Measurements from ENCODE around the gene JAK1.

The JAK1 gene

DNA sequence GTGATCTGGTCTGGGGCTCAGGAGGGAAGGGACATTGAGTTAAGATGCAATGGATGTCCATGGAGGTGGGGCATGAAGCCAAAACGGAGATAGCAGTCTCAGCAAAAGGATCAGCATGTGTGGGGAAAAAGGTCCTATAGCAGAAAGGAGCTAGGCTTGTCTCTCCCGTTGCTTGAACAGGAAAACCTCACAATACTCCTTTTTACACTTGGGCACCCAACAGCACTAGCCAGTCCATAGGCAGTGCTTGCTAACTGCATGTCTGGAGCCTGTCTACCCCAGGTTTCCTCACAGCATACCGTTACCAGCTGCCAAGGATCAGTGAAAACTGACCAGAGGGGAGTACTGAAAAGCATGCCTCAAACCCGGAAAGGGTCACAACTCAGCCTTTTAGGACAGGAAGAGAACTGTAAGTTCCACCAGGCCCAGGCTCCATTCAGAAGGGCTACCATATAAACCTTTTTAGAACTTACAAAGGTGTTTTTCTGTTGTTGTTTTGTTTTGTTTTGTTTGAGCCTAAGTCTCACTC lies 78.6 kb downstream of the JAK1 start:
- DNase-seq = no peak

DNA sequence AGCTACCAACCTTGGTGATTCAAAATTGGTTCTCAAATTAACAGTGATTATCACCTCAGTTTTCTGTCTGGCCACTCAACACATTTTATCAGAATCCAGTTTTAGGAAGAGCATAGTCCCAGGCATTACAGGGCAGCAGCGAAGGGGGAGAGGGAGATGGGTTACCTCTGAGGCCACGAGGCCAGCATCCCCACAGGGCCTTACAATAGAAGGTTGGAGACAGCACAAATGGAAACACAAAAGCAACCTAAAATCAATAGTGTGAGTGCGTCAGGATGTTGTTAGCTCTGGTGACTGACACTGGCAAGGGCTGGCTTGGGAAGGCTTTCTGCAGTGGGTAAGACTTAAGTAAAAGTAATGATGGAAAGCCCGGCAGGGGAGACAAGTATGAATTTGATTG lies 79.5 kb downstream of the JAK1 start:
- no peak for DNase-seq

DNA sequence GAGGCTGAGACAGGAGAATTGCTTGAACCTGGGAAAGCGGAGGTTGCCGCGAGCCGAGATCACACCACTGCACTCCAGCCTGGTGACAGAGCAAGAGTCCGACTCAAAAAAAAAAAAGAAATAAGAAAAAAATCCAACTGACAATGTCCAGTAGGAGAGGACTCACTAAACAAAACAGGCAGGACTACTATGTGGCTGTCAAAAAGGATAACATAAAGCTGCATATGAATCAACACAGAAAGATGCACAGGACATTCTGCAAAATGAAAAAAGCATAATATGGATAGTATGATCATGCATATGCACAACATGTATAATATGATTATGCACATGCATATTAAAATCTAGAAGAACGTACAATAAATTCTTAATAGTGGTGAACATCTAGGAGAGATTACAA lies 80.7 kb downstream of the JAK1 start:
- DNase-seq = no peak

DNA sequence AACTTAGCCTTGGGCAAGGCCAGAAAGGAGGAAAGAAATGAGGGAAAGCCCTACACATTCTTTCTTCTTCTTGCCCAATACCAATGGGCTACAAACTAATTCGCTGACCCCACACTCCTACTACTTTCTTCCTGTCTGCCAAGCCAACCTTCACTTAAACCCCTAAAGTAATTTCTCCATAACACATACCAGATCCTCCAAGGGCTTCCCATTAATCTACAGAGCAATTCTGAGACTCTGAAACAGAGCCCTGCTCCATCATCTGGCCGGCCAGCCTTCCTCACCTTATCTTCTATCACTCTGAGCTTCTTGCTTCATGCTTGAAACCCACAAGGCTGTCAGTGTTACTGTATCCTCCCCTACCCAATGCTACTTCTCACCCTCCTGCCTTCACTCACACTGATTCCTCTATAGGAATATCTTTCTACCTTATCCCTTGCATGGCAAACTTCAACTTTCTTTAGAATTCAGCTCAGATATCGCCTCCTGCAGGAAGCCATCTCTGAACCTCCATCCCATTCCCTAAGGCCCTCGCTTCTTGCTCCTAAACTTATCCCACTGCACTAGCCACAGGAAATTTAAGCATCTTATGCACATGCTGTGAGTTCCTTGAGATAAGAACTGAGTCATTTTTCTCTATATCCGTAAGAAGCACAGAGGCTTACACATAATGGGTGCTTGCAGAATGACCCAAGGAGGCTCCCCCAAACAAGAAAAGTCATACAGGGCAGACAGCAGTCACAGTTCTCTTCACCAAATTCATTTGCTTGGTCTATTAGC lies 81.9 kb downstream of the JAK1 start:
- DNase-seq = no peak

DNA sequence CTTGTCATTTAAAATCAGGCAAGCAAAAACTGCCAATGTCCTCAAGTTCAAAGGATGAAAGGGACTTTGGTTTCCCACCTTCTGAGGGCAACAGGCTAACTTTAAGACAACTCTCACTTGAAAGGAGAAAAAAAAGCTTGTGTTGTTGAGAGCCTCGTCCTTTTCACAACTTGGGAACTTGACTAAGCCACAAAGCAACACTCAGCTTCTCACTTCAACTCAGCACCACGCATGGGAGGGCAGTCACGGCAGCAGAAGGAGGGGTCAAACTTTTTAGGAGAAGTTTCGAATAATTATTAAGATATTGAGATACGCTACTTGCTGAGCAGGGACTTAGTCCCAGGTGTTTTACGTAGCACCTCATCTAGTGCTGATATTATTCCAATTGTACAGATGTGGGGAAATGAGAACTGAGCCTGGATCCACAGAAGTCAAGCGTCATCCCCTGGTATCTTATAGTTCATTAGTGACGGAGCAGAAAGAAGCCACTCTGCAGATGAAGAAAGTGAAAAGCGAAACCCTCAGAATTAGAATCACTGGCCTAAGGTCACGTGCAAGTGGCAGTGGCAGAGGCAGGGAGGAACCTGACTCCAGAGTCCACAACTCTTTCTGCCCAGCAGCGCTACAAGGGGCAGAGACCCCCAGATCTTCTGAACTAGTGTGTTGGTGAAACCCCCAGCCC lies 83.6 kb downstream of the JAK1 start:
- DNase-seq = no peak

DNA sequence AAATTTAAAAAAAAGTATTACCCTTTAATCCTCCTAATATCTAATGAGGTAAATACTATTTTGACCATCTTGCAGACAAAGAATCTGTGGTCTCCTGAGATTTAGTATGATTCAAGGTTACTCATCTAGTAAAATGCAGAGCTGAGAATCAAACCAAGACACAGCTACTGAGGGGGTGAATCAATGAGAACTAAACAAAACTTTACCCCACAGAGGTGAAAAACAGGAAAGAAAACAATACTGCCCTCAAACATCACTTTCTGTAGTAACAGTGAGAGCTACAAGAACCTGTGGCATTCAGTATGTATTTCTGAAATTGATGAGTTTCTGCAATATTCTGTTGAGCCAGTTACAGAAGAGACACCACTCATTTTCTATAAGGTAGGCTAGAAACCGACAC lies 85.1 kb downstream of the JAK1 start:
- peak; percentile 72 for DNase-seq

DNA sequence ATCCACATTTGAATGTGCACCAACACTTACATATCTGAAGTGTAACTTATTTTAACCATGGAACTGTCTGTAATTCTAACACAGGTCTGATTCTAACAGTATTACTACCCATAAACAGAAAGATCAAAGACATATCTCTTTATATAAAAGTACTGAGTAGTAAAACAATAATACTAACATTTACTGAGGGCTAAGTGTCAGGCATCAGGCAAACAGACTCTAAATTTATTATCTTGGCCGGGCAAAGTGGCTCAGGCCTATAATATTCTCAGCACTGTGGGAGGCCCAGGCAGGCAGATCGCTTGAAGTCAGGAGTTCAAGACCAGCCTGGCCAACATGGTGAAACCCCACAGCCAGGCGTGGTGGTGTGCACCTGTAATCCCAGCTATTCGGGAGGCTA lies 85.9 kb downstream of the JAK1 start:
- DNase-seq = no peak

DNA sequence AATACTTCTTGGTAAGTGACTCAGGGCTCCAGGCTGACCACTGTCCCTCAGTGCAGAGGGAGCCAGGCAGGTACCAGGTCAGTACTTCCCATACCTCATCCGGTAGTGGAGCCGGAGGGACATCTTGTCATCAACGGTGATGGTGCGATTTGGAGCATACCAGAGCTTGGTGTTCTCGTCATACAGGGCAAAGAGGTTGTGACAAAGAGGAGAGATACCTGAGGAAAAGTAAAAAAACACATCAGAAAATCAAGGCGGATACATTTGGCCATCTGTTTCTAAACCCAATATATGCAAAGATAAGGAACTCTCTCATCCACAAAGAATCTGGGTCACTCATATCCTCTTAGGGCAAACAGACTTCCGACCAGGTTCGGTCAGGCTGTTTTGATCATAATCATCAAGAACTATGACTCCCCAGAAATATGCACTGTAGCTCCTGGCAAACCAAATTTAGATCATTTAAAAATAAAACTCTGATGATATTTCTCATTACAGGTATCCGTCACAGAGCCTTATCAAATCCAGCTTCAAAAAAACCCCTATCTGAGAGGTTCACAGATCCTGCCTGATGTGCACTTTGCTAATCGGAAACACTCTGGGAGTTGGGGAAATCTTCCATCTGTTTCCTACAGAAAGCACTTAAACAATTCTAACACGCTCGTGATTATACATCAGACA lies 87.3 kb downstream of the JAK1 start:
- no peak for DNase-seq

DNA sequence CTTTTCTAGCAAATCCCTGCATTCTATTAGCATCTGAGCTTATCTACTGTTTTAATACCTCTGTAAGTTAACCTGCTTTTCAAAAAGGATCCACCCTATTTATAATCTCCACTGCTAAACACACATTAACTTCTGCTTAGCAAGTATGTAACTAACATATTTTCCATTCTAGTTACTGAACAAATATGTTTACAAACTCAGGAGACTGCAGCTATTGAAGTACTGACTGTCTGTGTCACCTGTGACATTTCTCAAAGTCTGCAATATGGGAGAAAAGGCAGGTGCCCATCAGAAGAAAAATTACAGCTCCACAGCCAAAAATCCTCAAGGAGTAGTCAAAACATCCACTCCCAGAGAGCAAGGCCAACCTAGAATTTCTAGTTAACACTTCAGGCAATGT lies 88.3 kb downstream of the JAK1 start:
- DNase-seq = no peak

DNA sequence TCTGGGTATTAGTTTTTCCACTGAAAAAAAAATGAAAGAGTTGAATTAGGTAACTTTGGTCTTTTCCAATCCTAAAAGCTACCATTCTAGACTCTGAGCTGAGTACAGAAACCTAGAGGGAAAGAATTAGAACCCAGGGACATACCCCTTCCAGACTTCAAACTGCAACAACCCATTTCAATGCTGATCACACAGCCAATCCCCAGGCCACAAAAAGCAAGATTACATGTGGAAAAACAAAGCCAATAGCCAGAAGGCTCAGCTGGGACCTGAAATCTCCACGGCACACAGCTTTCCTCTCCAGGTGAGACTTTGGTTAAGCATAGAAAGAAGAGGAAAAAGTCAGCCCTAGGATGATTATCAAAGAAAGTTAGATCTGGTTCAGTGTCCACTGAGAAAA lies 88.8 kb downstream of the JAK1 start:
- DNase-seq = no peak

DNA sequence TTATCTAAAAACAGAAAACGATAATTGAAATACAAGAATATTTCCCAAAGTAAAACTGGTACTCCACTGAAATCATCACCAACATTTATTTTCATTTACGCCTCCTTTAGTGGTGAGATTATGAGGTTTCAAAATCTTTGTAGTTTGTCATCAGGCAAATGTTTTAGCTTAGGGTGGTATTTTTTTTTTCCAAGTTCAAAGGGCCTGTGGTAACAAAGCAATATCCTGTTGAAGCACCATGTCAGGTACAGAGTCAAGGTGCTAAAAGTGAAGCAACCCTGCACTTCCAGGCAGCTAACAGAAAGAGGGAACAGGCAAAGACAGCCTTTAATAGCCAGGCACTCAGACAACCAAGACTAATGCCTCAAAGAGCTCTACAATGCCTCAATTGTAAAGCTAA lies 89.2 kb downstream of the JAK1 start:
- no peak for DNase-seq

DNA sequence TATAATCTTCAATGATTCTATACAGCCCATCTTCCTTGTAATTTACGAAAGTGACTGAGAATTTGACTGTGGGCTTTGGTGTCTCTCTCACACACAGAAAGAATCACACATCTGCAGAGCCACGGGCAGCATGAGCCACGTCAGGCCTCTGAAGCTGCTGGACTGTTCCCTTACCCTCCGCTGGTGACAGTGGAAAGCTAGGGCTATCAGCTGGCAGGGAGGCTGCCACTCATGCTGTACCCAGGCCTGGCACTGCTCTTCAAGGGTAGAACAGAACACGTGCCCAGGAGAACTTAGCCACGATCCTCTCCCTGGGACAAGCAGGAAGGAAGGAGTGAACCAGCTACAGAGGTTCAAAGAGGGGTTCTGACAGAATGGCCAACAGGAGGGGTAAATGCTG lies 90.7 kb downstream of the JAK1 start:
- DNase-seq = no peak

DNA sequence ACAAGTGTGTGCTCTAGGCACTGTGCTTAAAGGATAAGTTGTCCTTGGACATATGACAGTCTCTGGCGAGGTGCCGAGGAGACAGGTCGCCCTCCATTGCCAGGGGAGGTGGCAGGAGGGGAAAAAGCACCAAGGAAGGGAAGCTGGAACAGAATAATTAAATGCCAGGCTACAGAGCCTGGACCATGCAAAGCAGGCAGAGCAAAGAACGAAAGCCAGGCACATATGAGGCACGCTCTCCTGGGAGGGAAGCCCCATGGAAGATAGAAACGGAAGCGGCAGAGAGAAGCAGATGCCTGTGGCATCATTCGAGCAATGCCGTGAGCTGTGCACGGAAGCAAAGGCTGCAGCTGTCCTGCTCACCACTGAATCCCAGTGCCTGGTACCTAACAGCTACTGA lies 91.2 kb downstream of the JAK1 start:
- DNase-seq = no peak

DNA sequence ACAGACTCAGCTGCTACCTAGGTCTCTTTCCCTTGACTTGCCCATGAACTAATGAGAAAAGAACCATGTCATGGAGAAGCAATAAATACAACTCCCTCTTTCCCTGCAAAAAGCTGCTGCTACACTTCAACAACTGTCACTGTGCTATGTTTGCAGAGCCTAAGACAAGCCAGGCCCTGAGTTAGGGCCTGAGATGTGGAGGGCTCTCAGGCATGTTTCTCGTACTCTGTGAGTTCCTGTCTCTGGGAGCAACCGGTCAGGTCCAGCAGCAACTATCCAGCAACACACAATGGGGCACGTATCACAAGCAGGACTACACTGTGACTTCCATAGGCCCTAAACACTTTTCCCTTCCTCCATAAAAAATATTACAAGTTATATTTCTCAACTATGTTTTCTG lies 91.7 kb downstream of the JAK1 start:
- no peak for DNase-seq

DNA sequence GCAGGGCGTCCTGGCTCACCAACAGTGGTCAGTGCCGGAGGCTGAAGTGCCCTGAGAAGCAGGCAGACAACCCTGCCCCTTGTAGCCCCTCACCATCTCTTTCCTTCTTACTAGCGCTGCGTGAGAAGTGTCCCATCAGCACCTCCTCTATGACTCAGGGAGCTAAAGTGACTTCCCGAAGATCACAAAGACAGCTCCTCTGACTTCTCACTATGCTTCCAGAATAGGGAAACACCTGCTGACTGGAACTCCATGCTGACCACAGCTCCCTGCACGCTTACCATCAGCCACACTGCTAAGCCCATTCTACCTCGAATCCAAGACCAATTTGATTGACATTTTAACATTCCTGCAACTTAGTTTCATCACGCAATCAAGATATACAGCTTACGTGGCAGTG lies 92.8 kb downstream of the JAK1 start:
- DNase-seq = no peak

DNA sequence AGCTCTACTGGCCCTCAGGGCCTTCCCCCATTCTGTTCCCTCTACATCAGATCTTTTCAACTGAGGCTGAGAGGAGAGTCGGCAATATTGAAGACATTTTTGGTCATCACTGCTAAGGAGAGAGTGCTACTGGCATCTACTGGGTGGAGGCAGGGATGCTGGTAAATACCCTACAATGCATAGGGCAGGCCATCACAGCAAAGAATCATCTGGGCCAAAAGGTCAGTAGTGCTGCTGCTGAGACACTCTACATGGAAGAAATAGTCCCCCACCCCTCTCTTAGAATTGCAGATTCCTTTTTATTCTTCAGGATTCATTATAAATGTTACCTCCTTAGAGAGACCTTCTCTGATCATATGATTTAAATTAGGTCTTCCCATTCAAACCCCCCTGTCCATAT lies 94.3 kb downstream of the JAK1 start:
- no peak for DNase-seq

DNA sequence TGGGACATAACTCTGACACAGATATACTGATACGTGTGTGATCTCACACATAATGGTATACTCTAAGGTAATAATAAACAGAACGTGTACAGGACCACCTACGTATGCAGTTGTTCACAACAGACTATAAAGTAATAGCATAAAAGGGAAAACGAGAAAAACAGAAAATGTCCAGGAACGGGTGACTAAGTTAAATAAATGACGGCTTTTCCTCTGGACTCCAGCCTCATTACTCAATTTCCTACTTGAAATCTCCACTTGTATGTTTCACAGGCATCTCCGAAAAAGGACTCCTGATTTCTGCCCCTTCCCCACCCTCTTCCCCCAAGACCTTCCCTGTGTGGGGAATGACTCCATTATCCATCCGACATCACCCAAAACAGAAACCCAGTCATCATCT lies 95.1 kb downstream of the JAK1 start:
- DNase-seq = no peak

DNA sequence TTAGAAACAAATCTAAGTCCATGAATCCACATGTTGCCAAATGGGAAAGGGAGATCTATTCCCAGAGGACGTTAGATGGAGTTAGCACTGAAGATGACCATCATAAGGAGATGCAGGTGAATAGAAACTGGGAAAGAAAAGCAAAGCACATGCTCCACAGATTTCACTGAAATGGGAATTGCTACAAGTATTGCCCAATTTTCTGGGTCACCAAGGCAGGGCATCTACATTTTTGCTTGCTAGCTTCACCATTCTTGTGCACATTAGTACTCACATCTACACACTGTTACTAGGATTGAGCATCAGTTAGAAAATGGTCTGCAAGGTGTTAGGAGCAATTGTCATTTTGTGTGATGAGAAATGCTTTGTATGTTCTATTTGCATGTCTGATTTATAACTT lies 99.1 kb downstream of the JAK1 start:
- no peak for DNase-seq

DNA sequence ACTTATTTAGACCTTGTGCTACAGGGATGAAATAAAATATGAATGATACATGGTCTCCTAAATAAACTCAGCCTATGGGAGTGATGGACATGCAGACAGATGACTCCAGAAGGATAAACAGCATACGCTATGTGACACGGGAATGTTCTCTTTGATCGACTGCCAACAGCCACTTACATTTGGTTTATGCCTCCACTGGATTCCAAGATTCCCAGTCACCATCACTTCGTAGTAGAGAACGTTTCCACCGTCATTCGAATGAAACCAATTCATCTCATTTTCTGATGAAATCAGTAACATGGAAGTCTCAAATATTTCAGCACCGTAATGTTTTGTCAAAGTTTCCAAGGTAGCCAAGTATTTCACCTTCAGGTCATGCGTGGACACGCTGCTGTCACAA lies 99.7 kb downstream of the JAK1 start:
- no peak for DNase-seq

DNA sequence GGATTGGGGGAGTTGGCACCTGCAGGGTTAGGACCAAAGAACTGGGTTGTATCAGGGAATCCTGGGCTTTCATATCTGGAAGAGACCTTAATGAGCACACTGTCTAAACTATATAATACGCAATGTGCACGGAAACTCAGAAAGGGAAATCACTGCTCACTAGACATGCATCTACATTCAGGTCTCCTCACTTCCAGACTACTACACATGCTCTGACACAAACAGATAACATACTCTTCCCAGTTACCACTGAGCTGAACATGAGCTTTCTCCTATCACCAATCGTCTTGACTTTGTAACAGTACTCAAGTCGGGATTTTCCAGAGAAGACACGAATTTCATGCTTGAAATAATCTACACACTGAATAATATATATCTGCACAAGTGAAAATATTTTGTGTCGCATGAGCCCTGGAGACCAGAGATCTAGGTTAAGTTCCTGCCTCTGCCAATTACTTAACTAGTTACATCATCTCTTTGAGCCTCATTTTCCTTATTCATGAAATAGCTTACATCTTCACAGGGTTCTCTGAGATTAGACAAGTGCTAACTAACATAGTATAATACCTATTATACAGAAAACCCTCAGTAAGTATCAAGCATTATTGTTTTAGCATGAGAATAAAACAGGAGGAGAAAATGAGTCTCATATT lies 101.1 kb downstream of the JAK1 start:
- no peak for DNase-seq

DNA sequence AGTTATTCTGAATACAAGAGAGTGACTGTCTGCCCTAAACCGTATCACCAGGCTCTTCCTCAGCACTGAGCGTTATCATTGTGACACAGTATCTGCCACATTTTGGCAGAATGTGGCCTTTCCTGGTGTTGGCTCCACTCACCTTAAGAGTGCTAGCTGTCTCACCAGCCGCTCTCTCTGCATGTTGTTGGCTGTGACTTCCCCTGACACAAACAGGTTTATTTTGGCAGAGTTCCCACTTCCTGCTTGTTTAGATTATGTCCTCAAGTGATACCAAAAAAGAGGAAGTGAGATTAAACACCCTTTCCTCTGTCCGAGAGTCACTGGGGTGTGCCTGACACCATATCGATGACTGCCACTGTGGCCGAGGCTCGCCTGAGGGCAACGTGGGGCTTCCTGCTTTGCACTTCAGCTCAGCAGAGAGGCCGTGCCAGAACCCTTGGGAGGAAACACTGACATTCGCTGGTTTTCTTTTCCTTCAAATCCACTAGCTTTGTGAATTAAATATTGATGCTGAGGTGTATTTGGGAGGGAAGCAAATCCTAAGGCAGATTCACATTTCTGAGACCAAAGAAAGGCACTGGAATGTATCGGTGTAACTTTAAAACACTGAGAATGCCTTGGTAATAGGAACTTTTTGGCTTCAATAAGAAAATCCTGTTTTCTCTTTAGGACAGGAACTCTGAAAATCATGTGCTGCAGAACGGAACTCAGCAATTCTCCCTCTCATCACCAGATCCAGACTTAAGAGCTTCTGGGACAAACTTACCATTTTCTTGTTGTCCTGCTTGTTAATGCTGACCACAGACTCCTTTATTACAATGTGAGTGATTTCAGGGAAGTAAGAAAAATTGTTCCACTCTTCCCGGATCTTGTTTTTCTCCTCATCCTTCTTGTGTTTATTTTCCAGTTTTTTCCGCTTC lies 102.1 kb downstream of the JAK1 start:
- DNase-seq = no peak

DNA sequence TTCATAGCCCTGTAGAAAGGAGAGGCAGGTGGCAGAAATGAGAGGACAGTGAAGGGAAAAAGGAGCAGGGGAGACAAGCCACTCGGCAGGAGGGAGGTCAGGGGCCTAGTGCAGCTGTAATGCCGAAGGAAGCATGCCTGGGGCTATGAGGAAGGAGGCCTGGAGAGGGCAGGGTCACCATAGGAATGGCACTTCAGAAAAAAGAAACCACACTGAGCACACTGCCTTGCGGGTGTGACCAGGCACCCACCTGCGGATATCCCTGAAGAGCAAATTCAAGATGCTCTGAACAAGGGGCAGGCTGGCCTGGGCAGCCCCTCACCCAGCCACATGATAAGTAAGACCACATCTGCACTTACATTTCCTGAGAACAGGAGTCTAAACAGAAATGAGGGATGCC lies 104.7 kb downstream of the JAK1 start:
- peak; percentile 3 for DNase-seq
